ENCODE measurements around the gene PRKAB1.

DNA sequence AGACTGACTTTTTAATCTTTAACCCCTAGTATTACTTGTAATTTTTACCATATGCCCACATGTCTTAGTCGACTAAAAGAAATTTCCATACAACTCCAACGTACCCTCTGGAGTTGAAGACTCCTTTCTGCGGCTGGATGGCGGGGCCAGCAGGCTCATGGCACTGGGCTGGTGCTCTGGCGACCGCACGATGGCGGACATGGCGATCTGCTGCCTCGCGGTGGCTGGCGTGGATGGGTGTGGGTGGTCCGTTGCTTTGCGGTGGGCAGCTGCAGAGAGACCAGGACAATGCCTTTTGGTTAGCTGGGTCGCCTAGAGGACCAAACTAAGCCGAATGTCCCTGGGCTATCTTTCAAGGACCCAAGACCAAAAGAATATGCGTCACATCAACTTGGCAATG lies 50.2 kb downstream of the PRKAB1 start:
- TF ChIP-seq, protein P1, sequence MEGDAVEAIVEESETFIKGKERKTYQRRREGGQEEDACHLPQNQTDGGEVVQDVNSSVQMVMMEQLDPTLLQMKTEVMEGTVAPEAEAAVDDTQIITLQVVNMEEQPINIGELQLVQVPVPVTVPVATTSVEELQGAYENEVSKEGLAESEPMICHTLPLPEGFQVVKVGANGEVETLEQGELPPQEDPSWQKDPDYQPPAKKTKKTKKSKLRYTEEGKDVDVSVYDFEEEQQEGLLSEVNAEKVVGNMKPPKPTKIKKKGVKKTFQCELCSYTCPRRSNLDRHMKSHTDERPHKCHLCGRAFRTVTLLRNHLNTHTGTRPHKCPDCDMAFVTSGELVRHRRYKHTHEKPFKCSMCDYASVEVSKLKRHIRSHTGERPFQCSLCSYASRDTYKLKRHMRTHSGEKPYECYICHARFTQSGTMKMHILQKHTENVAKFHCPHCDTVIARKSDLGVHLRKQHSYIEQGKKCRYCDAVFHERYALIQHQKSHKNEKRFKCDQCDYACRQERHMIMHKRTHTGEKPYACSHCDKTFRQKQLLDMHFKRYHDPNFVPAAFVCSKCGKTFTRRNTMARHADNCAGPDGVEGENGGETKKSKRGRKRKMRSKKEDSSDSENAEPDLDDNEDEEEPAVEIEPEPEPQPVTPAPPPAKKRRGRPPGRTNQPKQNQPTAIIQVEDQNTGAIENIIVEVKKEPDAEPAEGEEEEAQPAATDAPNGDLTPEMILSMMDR (IDR thresholded peaks at IDR 0.05; ENCODE audit: low read length), result no peak
- TF ChIP-seq EZH2phosphoT487 (IDR thresholded peaks at IDR 0.05; ENCODE audit: low read length) (no peak), EZH2 (optimal IDR thresholded peaks at IDR 0.05; ENCODE audit: low read depth, low read length) (no peak)
